HG02798 (cell line): Measurements from ENCODE around the gene SP140.
A peak's percentile ranks its signal among the peaks of the same experiment; 100 is the strongest.
"Not testable (repeated sequence)": the region's sequence is repeated elsewhere in the genome, so short reads cannot be mapped to it uniquely, and the experiment has no call there.

Experiments used
- ATAC-seq: cut with Tn5 transposase; IDR thresholded peaks from one replicate; pipeline ENCODE4 v1.9.1; 2021; ENCODE audit warnings: mild to moderate bottlenecking; ENCODE audit not compliant: unreplicated experiment, poor library complexity

Gene SP140

GRCh38 chr2:230268606-230269243 is 43.2 kb downstream of the SP140 start:
- peak; percentile 65 for ATAC-seq

- ATAC-seq: no peak
These were observed 44.2 kb downstream of the SP140 start for GRCh38 chr2:230269715-230270114.

- no peak for ATAC-seq
These were observed 57.4 kb downstream of the SP140 start for GRCh38 chr2:230282936-230283335.

GRCh38 chr2:230286048-230286447 is 60.5 kb downstream of the SP140 start:
- ATAC-seq: no peak

- not testable (repeated sequence) for ATAC-seq
These were observed 63.8 kb downstream of the SP140 start for GRCh38 chr2:230289311-230289710.

GRCh38 chr2:230295192-230295591 is 69.7 kb downstream of the SP140 start:
- no peak for ATAC-seq

- no peak for ATAC-seq
These were observed 71.4 kb downstream of the SP140 start for GRCh38 chr2:230296917-230297316.

GRCh38 chr2:230299618-230300017 is 74.1 kb downstream of the SP140 start:
- no peak for ATAC-seq

GRCh38 chr2:230305416-230306275 is 80.1 kb downstream of the SP140 start:
- ATAC-seq: no peak

- no peak for ATAC-seq
These were observed 80.9 kb downstream of the SP140 start for GRCh38 chr2:230306474-230306873.

GRCh38 chr2:230307485-230307884 is 81.9 kb downstream of the SP140 start:
- ATAC-seq: no peak

GRCh38 chr2:230308402-230309000 is 83.0 kb downstream of the SP140 start:
- ATAC-seq: no peak

- not testable (repeated sequence) for ATAC-seq
These were observed 85.3 kb downstream of the SP140 start for GRCh38 chr2:230310792-230311191.

GRCh38 chr2:230311634-230312033 is 86.1 kb downstream of the SP140 start:
- ATAC-seq: not testable (repeated sequence)

GRCh38 chr2:230312638-230313037 is 87.1 kb downstream of the SP140 start:
- ATAC-seq: no peak

- ATAC-seq: no peak
These were observed 91.8 kb downstream of the SP140 start for GRCh38 chr2:230317366-230317765.

- peak; percentile 34 for ATAC-seq
These were observed 92.9 kb downstream of the SP140 start for GRCh38 chr2:230318190-230319121.

GRCh38 chr2:230319211-230319862 is 93.8 kb downstream of the SP140 start:
- ATAC-seq: peak; percentile 65

- ATAC-seq: no peak
These were observed 95.5 kb downstream of the SP140 start for GRCh38 chr2:230321031-230321430.
